HG02642 (cell line): ENCODE measurements around the gene KRTAP6-2.

ENCODE experiments used
- ATAC-seq: cut with Tn5 transposase; IDR thresholded peaks from one replicate; pipeline ENCODE4 v1.9.1; 2021; ENCODE audit warnings: mild to moderate bottlenecking; ENCODE audit not compliant: unreplicated experiment, poor library complexity

KRTAP6-2 gene, protein sequence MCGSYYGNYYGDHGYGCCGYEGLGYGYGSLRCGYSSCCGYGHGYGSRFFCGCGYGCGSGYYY

DNA sequence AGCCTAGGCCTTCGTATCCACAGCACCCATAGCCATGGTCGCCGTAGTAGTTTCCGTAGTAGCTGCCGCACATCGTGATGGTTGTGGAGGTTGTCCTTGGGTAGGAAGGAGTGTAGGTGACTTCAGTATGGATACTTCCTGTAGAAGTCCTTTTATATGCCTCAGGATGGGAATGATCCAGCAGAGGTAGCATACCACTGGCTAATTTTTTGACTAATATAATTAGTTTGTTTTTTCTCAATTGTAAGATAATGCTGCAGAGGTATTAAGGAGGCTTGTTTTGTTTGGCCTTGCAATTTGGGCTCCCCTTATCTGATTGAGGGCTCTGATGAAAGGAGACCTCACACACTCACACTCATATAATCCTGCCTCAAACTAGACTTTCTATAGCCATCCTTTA lies at the start of gene KRTAP6-2:
TSS of gene KRTAP6-2 (minus strand) at position 101 of the 400 bp plus-strand sequence. CDS start at position 73, 28 bp downstream.
- ATAC-seq, result no peak

- ATAC-seq, result no peak
These were observed 48.3 kb upstream of the KRTAP6-2 start for GRCh38 chr21:30646904-30647414.

GRCh38 chr21:30642564-30642963 lies 43.9 kb upstream of the KRTAP6-2 start, which contains the start of gene KRTAP20-3:
KRTAP20-3 (plus strand) TSS chr21:30642864.
- no peak for ATAC-seq

GRCh38 chr21:30638686-30639085 lies 40.0 kb upstream of the KRTAP6-2 start:
- ATAC-seq, result no peak

- ATAC-seq, result no peak
These were observed 36.2 kb upstream of the KRTAP6-2 start, which contains the start of gene KRTAP20-2 for GRCh38 chr21:30634906-30635305. KRTAP20-2 (plus strand) TSS chr21:30635206; CDS start chr21:30635264, 58 bp downstream.

DNA sequence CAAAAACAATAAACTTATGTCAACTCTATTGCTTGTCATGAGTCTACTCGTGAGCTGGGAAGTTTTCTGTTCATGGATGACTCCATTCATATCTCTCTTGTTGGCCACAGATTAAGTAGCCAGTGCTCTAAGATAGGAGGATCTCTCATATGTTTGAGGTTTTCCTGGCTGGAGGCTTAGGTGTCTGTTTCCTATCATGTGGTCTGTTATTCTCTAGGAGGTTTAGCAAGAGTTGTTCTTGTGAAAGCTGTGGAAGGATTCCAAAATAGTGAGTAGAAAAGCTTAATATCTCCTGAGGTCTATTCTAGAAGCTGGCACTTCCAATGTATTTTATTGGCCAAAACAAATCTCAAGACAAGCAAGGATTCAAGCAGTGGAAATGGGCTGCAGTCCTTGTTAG lies 30.5 kb upstream of the KRTAP6-2 start:
- no peak for ATAC-seq

GRCh38 chr21:30628109-30628508 lies 29.4 kb upstream of the KRTAP6-2 start:
- ATAC-seq, result no peak

DNA sequence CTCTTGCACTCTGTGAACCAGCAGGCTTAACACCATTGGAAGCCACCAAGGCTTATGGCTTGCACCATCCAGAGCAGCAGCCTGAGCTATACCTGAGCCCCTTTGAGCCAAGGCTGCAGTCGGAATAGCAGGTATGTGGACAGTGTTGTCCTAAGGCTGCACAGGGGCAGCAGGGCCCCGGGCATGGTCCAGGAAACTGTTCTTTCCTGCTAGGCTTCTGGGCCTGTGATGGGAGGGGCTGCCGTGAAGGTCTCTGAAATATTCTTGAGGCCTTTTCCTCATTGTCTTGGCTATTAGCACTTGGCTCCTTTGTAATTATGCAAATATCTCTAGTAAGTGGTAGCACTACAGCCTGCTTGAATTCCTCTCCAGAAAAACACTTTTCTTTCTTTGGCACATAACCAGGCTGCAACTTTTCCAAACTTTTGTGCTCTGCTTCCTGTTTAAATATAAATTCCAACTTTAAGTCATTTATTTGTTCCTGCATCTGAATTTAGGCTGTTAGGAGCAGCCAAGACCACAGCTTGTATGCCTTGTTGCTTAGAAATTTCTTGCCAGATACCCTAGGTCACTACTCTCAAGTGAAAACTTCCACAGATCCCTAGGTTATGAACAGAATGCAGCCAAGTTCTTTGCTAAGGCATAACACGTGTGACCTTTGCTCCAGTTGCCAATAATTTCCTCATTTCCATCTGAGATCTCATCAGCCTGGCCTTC lies 26.9 kb upstream of the KRTAP6-2 start:
- no peak for ATAC-seq

- ATAC-seq, result no peak
These were observed 24.7 kb upstream of the KRTAP6-2 start for GRCh38 chr21:30623362-30623761.

DNA sequence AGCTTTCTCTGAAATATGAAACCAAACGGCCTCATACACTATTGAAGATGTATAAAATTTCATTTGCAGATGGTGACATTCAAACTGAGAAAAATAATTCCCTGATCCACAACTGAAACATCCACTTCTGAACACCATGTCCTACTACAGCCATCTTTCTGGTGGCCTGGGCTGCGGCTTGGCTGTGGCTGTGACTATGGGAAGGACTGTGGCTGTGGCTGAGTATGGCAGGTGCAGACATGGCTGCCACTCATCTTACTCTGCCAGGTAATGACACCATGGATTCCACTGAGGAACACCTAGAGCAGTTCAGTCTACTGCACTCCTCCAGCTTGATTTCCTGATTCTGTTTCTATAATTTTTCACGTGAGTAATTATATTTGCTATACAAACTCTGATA lies 21.8 kb upstream of the KRTAP6-2 start, which contains the start of gene KRTAP20-4:
TSS of gene KRTAP20-4 (plus strand) at position 106 of the 400 bp plus-strand sequence.
- no peak for ATAC-seq

DNA sequence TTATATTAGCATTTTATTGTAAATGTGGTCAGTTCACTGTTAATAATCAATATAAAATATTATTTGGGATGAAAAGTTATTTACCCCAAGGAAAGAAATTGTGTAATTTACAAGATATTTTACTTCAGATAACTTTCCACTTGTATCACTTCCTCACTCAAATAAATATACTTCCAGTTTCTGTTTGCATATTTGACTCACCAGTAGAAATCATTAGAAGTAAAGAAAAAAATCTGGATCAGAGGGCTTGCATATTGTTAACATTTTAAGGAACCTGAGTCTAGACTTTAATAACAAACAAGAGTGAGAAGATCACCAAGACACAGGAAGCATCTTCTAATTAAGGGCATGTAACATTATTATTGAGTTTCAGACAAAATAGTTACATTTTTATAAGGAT lies 21.4 kb upstream of the KRTAP6-2 start:
- no peak for ATAC-seq

DNA sequence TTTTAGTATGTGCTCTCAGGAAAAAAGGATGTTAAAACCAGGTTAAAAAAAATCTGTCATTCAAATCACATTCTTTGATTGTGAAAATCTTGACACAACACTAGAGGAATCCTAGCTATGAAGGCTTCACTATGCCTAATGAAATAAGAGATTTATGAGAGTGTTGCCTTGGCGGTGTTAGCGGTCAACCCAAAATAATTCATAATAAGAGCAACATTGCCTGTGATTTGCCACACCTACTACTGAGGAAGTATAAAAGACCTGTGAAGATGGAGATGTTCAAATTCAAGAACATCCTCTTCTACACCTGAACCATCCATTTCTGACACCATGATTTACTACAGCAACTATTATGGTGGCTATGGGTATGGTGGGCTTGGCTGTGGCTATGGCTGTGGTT lies 17.4 kb upstream of the KRTAP6-2 start, which contains the start of gene KRTAP20-1:
TSS of gene KRTAP20-1 (plus strand) at position 301 of the 400 bp plus-strand sequence. CDS start at position 331, 30 bp downstream.
- ATAC-seq, result no peak

- no peak for ATAC-seq
These were observed 16.5 kb upstream of the KRTAP6-2 start for GRCh38 chr21:30615199-30615598.

GRCh38 chr21:30613836-30614235 lies 15.1 kb upstream of the KRTAP6-2 start, which contains the start of gene KRTAP6-1:
KRTAP6-1 (minus strand) TSS chr21:30613930; CDS start chr21:30613904, 26 bp downstream.
- ATAC-seq, result no peak

DNA sequence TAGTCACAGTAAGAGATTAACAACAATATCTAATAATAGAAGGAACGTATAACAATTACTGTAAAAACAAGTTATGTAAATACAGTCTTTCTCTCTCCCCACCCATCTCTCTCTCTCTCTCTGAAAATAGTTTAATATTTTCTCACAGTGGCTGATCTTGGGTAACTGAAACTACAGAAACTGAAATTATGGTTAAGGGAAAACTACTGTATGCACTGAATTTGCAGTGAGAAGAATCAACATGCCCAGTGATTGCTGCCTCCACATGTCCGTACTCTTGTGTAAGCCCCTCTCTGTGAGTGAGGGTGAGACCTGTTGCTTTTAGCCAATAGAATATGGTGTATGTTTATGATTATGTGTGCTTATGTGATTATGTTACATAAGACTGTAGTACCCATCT lies 13.4 kb upstream of the KRTAP6-2 start:
- no peak for ATAC-seq

GRCh38 chr21:30605968-30606367 lies 7.3 kb upstream of the KRTAP6-2 start:
- no peak for ATAC-seq

DNA sequence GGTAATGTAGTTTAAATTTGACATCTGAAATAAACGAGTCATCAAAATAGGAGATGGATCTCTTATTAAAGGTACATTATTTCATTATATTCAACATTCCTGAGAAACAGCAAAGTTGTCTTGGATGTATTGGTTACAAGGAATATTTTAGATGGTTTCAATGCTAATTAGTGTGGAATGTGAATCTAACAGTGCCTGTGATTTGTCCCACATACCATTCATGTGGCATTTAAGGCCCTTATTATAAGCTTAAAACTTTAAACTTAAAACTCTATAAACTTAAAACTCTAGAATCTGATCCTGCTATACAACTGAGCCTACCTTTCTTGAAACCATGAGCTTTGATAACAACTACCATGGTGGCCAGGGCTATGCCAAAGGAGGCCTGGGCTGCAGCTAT lies 2.1 kb upstream of the KRTAP6-2 start, which contains the start of gene KRTAP22-1:
TSS of gene KRTAP22-1 (plus strand) at position 301 of the 400 bp plus-strand sequence.
- ATAC-seq, result no peak

- no peak for ATAC-seq
These were observed 6.6 kb downstream of the KRTAP6-2 start, which contains the start of gene KRTAP6-3 for GRCh38 chr21:30592140-30592539. KRTAP6-3 (plus strand) TSS chr21:30592440; CDS start chr21:30592446, 6 bp downstream.

DNA sequence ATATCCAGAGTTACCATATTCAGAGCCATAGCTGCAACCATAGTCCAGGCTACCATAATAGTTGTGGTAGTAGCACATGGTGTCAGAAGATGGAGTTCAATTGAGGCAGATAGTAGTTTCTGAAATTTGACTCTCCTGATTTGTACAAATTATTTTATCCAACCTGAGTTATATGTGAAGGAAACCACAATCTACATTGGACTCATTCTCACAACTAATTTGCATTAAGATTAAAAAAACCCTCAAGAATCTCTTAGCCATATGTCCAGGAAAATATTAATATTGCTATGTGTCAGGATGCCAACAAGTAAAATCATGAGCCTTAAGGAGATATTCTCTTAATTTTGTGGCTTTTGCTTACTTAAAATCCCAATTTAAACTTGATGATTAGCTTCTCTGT lies 8.4 kb downstream of the KRTAP6-2 start, which contains the start of gene KRTAP22-2:
TSS of gene KRTAP22-2 (minus strand) at position 101 of the 400 bp plus-strand sequence.
- no peak for ATAC-seq

DNA sequence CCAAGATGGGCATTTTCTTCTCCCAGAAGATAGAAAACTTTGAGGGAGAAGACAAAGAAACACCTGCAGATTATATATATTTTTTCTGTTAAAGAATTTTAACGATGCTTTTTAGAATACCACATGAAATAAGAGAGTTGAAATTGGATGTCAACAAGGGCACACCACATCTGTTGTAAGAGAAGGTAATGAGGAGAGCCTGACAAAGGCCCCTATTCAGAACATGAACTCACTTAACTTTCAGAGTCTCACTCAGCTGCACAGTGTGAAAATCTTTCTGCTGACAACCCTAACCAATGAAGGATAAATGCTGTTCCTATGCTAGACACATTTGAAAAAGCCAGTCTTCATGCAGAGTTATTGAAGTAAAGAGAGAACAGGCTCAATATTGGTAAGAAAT lies 15.8 kb downstream of the KRTAP6-2 start:
- no peak for ATAC-seq

DNA sequence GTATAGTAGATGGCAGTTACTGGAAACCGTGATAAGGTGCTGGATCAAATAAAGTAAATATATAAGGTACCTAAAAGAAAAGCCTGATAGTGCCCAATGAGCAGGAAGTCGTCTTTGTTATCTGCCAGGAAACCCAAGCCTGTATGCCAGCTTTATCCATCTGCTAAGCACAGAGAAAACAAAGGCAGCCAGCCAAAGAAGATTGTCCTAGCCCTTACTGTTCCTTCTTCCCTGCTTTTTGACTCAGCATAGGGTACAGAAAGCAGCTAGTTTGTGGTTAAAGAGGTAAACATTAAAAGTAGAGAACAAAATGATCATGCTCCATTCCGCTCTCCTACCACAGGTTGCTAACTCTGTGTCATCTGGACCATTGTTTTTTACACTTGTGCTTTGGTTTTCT lies 18.6 kb downstream of the KRTAP6-2 start:
- ATAC-seq, result no peak
